Measurements from ENCODE around the gene SPPL2A.

GRCh38 chr15:50747523-50747922 lies 18.0 kb downstream of the SPPL2A start:
- TF ChIP-seq, protein P1, sequence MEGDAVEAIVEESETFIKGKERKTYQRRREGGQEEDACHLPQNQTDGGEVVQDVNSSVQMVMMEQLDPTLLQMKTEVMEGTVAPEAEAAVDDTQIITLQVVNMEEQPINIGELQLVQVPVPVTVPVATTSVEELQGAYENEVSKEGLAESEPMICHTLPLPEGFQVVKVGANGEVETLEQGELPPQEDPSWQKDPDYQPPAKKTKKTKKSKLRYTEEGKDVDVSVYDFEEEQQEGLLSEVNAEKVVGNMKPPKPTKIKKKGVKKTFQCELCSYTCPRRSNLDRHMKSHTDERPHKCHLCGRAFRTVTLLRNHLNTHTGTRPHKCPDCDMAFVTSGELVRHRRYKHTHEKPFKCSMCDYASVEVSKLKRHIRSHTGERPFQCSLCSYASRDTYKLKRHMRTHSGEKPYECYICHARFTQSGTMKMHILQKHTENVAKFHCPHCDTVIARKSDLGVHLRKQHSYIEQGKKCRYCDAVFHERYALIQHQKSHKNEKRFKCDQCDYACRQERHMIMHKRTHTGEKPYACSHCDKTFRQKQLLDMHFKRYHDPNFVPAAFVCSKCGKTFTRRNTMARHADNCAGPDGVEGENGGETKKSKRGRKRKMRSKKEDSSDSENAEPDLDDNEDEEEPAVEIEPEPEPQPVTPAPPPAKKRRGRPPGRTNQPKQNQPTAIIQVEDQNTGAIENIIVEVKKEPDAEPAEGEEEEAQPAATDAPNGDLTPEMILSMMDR (conservative IDR thresholded peaks at IDR 0.05; ENCODE audit: low read length): no peak
- TF ChIP-seq EZH2phosphoT487 (IDR thresholded peaks at IDR 0.05; ENCODE audit: borderline replicate concordance): no peak
